OCI-LY3 (cell line): ENCODE data around the gene SLC8A1.

Experiments
- CTCF ChIP-seq: fragments of 200-600, 300-600 bp; sonication (generic); IDR thresholded peaks from 2 replicates; pipeline ENCODE4 v1.5.1; 2014; ENCODE audit warnings: antibody characterized with exemption, low read length, low read depth
- EZH2phosphoT487 ChIP-seq: fragments of 200-600 bp; shearing (Covaris generic); IDR thresholded peaks from 2 replicates; pipeline ENCODE4 v1.6.1; 2018; ENCODE audit warnings: antibody characterized with exemption, mixed run types, low read depth

GRCh38 chr2:40445467-40445866, 6.4 kb downstream of the SLC8A1 start:
- TF ChIP-seq CTCF (no peak), EZH2phosphoT487 (no peak)
